GM12878 (cell line): ENCODE data around the gene LANCL3.

Experiments used
- SIN3A ChIP-seq: IDR thresholded peaks from 2 replicates; pipeline ENCODE4 v1.6.1; 2012; ENCODE audit warnings: low read depth, low read length, improper control_type of control experiment
- TF ChIP-seq, protein P1 (sequence below), 3 experiments: IDR thresholded peaks in 2 of 3; conservative IDR thresholded peaks in 1 of 3; 2 replicates each; pipeline ENCODE4 v1.5.1; 2011; ENCODE audit warnings: low read depth in 3 of 3, low read length in 3 of 3, mild to moderate bottlenecking in 3 of 3, control low read depth in 2 of 3, moderate library complexity in 2 of 3, inconsistent platforms in 1 of 3, mixed read lengths in 1 of 3; ENCODE audit not compliant: control insufficient read depth in 2 of 3, insufficient read depth in 1 of 3; ENCODE audit errors: extremely low read depth in 1 of 3

DNA sequence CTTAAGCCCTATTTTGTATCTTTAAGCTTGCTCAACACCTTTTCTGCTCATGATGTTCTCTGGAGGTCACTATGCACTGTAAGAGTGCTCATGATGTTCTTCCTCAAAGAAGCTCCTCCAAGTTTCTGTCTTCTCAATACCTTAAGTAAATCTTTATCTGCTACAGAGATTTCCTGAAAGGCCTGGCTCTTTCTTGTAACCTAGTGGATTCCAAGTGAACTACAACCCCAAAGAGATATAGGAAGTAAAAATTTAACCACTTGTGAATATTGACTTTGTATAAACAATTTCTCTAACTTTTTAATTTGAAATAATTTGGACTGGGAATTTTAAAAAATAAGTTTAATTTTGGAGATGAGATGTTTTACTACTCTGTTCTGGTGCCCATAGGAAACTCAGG is 74.8 kb downstream of the LANCL3 start:
- TF ChIP-seq, protein P1, sequence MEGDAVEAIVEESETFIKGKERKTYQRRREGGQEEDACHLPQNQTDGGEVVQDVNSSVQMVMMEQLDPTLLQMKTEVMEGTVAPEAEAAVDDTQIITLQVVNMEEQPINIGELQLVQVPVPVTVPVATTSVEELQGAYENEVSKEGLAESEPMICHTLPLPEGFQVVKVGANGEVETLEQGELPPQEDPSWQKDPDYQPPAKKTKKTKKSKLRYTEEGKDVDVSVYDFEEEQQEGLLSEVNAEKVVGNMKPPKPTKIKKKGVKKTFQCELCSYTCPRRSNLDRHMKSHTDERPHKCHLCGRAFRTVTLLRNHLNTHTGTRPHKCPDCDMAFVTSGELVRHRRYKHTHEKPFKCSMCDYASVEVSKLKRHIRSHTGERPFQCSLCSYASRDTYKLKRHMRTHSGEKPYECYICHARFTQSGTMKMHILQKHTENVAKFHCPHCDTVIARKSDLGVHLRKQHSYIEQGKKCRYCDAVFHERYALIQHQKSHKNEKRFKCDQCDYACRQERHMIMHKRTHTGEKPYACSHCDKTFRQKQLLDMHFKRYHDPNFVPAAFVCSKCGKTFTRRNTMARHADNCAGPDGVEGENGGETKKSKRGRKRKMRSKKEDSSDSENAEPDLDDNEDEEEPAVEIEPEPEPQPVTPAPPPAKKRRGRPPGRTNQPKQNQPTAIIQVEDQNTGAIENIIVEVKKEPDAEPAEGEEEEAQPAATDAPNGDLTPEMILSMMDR (IDR thresholded peaks at IDR 0.05 in 2 of 3, conservative IDR thresholded peaks at IDR 0.05 in 1 of 3; ENCODE audit: control insufficient read depth in 2 of 3, extremely low read depth in 1 of 3, insufficient read depth in 1 of 3, low read depth in 3 of 3, low read length in 3 of 3) = no peak
- no peak for TF ChIP-seq SIN3A
